ENCODE measurements around the gene SLAIN2.

Gene SLAIN2

GRCh38 chr4:48322063-48322462 lies 19.3 kb upstream of the SLAIN2 start:
- TF ChIP-seq CTCF (IDR thresholded peaks at IDR 0.05; ENCODE audit: insufficient read depth, low read depth, low read length, missing control alignments) = no peak
- DNase-seq (ENCODE audit: low read depth) = no peak
- no peak overlapping the region for H3K4me3 ChIP-seq (ENCODE audit: low read depth, low read length)

- no peak for TF ChIP-seq CTCF (IDR thresholded peaks at IDR 0.05; ENCODE audit: insufficient read depth, low read depth, low read length, missing control alignments)
- no peak for DNase-seq (ENCODE audit: low read depth)
- no peak overlapping the region for H3K4me3 ChIP-seq (ENCODE audit: low read depth, low read length)
These were observed 17.0 kb upstream of the SLAIN2 start for GRCh38 chr4:48324281-48324680.

DNA sequence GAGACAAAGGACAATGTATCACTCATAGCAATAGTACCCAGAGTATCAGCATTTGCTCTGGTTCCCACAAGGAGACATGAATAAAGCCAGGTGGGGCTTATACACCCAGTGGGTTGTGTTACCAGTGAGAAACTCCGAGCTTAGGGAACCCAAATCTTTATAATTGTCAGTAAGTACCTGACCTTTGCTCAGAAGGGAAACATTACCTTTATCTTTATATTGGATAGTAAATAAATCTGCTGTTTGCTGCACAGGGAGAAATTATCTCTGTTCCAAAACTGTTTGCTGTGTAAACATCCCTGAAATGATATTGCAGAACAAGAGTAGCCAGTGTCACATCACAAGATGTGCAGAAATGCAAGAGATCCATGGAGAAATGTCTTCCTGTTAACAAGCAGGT lies 12.1 kb upstream of the SLAIN2 start:
- no peak for DNase-seq (ENCODE audit: low read depth)
- TF ChIP-seq CTCF (IDR thresholded peaks at IDR 0.05; ENCODE audit: insufficient read depth, low read depth, low read length, missing control alignments) = no peak
- H3K4me3 ChIP-seq (ENCODE audit: low read depth, low read length) = no peak overlapping the region

GRCh38 chr4:48329976-48330375 lies 11.4 kb upstream of the SLAIN2 start:
- TF ChIP-seq CTCF (IDR thresholded peaks at IDR 0.05; ENCODE audit: insufficient read depth, low read depth, low read length, missing control alignments) = no peak
- no peak for DNase-seq (ENCODE audit: low read depth)
- no peak overlapping the region for H3K4me3 ChIP-seq (ENCODE audit: low read depth, low read length)

DNA sequence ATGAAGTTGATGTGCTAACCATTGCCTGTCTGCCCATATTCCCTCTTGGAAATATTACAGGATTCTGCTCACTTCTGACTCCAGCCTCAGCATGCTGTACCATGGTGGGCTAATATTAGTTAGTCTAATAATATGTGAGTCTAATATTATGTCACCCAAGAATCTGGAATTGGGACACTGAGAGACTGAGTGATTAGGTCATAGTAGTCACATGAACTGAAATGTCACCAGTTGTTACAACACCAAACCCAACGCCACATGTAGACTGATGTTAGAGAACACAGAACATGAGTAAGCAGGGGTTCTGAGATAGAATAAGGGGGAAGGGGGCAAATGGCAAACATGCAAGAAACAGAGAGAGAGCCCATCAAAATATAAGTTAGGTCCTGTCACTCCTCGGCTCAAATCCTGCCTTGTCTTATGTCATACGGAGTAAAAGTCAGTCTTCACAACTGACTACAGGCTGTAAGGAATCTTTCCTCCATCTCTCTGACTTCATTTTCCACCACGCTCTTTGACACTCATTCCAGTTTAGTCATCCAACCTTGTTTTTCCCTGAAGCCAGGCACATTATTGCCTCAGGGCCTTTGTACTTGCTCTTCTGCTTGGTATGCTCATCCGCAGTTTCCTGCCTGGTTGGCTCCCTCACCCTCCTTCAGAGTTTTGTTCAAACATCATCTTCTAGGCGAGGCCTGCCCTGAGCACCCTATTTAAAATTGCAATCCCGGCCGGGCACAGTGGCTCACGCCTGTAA lies 9.6 kb upstream of the SLAIN2 start:
- DNase-seq (ENCODE audit: low read depth) = no peak
- H3K4me3 ChIP-seq (ENCODE audit: low read depth, low read length) = no peak overlapping the region
- TF ChIP-seq CTCF (IDR thresholded peaks at IDR 0.05; ENCODE audit: insufficient read depth, low read depth, low read length, missing control alignments) = no peak

DNA sequence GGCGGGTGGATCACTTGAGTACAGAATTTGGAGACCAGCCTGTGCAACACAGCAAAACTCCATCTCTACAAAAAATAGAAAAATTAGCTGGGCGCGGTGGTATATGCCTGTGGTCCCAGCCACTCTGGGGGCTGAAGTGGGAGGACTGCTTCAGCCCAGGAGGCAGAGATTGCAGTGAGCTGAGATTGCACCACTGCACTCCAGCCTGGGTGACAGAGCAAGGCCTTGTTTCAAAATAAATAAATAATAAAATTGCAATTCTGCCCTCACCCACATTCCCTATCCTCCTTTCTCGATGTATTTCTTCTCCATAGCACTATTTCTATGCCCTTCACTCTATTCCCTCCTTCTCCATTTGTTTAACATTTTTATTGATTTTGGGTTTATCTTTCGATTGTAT lies 8.7 kb upstream of the SLAIN2 start:
- TF ChIP-seq CTCF (IDR thresholded peaks at IDR 0.05; ENCODE audit: insufficient read depth, low read depth, low read length, missing control alignments) = no peak
- DNase-seq (ENCODE audit: low read depth) = no peak
- no peak overlapping the region for H3K4me3 ChIP-seq (ENCODE audit: low read depth, low read length)

GRCh38 chr4:48333587-48333986 lies 7.7 kb upstream of the SLAIN2 start:
- no peak for DNase-seq (ENCODE audit: low read depth)
- TF ChIP-seq CTCF (IDR thresholded peaks at IDR 0.05; ENCODE audit: insufficient read depth, low read depth, low read length, missing control alignments) = no peak

More at GRCh38 chr4:48333587-48333986, 7.7 kb upstream of the SLAIN2 start:
- H3K4me3 ChIP-seq (ENCODE audit: low read depth, low read length) = no peak overlapping the region

Measured in GM12865 (cell line).